Pericardium fibroblast (primary cell): ENCODE data around the gene CCNYL1. TPM values are rescaled to one million over a fixed set of nuclear protein-coding genes. Genes with fewer than 3 reads are reported as not detected.

Experiments used
- total RNA-seq: library from RNA; depleted of rRNA; stranded (reverse); fragments of >200 nt; gene quantifications from 2 replicates; pipeline ENCODE4 v1.2.3, GENCODE V29; 2015

CCNYL1 gene
- 8.0 and 28.8 TPM in 2 replicates for total RNA-seq

DNA sequence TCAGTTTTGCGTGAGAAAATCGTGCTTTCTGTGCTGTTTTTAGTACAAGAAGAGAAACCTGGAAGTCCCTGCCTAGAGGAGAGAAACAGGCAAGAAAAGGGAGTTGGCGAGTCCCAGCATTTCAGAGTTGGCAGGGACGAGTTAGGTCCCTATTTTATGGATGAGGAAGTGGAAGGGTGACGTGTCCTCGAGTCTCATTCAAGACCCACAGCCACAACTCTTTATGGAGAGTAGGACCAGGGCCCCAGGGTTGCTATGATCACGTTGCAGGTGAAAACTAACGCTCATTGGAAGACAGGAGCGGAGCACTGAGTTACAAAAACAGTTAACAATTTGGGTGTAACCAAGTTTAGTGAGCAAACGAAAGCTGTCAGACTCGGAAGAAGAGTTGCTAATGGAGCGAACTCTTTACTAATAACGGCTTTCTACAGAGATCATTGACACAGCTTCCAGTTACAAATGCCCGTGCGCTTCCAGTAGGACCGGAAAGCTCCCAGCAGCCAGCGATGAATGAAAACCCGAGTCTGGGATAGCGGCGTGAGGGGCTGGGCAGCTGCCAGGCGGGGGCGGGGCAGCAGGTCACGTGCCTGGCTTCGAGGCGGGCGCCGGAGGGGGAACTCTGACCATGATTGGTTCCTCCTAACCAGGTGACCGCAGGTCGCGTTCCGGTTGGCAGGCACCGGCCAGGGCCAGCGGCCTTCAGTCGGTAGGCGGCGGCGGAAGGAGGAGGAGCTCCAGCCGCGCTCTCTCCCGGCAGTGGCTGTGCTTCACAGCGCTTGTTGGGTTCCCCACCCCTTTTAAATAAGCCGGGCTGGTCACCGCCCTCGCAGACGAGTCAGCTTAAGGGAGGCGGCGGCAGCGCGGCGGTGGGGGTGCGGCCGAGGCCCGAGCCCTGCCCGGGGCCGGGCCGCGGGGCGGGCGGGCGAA is at the start of gene CCNYL1:
CCNYL1 (plus strand) TSS at position 827 of the 927 bp plus-strand sequence. CDS start 257 bp downstream, outside the sequence.

Other genes starting within 250 kb of the CCNYL1 start
- 13.3 and 23.7 TPM in 2 replicates for gene CREB1, start 181.7 kb upstream of the CCNYL1 start, total RNA-seq
- 14.5 and 15.8 TPM in 2 replicates for gene METTL21A, start 86.2 kb upstream of the CCNYL1 start, total RNA-seq
- gene FZD5, start 58.3 kb downstream of the CCNYL1 start, total RNA-seq, result 0.26 and 1.3 TPM in 2 replicates